H1 (cell line): ENCODE measurements around the gene BRD4. TPM values are rescaled to one million over a fixed set of nuclear protein-coding genes. Genes with fewer than 3 reads are reported as not detected.

Experiments used
- CTCF ChIA-PET: fragments of 300-600 bp; sonication (Branson Sonifier 250); formaldehyde crosslinking; loops from one replicate; lab custom pipeline; 2021; ENCODE audit not compliant: partially characterized antibody; lab: Charles Lee
- POLR2A ChIA-PET: fragments of 300-600 bp; sonication (Branson Sonifier 250); formaldehyde crosslinking; loops from one replicate; lab custom pipeline; 2021; ENCODE audit warnings: inconsistent platforms; ENCODE audit not compliant: partially characterized antibody; lab: Charles Lee
- DNase-seq, 2 experiments: peaks; one replicate each; pipeline versions ENCODE4 v3.0.0 to v3.0.0-alpha.2; 2010 to 2022; ENCODE audit warnings: low spot score in 2 of 2, low read depth in 1 of 2, mixed read lengths in 1 of 2
- FAIRE-seq: peaks from 2 replicates; lab custom pipeline; 2011; peaks lifted over from hg19 to GRCh38; lab: Jason Lieb, UNC
- H2AFZ ChIP-seq: 2 replicates; pipeline ENCODE4 v1.8.1; 2012; ENCODE audit warnings: low read length, inconsistent platforms
- H2AK5ac ChIP-seq: 2 replicates; pipeline ENCODE4 v1.6.1; 2013; ENCODE audit warnings: low read depth, low read length
- H2BK120ac ChIP-seq: replicated peaks from 2 replicates; pipeline ENCODE3; 2013; ENCODE audit warnings: low read depth, low read length, inconsistent platforms
- H2BK12ac ChIP-seq: 2 replicates; pipeline ENCODE4 v1.6.1; 2013; ENCODE audit warnings: low read depth, low read length
- H2BK15ac ChIP-seq: 2 replicates; pipeline ENCODE4 v1.6.1; 2013; ENCODE audit warnings: low read length
- H2BK20ac ChIP-seq: 2 replicates; pipeline ENCODE4 v1.6.1; 2013; ENCODE audit warnings: low read length
- H2BK5ac ChIP-seq: 2 replicates; pipeline ENCODE4 v1.6.1; 2013; ENCODE audit warnings: low read depth, low read length
- H3K14ac ChIP-seq: 2 replicates; pipeline ENCODE4 v1.6.1; 2013; ENCODE audit warnings: inconsistent platforms; ENCODE audit not compliant: insufficient read length
- H3K18ac ChIP-seq: 2 replicates; pipeline ENCODE4 v1.6.1; 2013; ENCODE audit warnings: low read length; ENCODE audit errors: extremely low read depth
- H3K23ac ChIP-seq: 2 replicates; pipeline ENCODE4 v1.6.1; 2013; ENCODE audit warnings: inconsistent platforms; ENCODE audit not compliant: insufficient read length
- H3K23me2 ChIP-seq: 2 replicates; pipeline ENCODE4 v1.6.1; 2013; ENCODE audit warnings: low read depth, low read length
- H3K27ac ChIP-seq: 2 replicates; pipeline ENCODE4 v1.6.1; 2011; ENCODE audit warnings: low read depth, low read length, inconsistent platforms
- H3K27me3 ChIP-seq, 4 experiments: replicated peaks in 1 of 4; 1 replicate in 1 of 4; 2 replicates in 3 of 4; pipeline versions ENCODE4 v1.6.1 to v1.8.1; 2011 to 2013; ENCODE audit warnings: low read length in 3 of 4, mild to moderate bottlenecking in 3 of 4, inconsistent platforms in 2 of 4, mixed read lengths in 2 of 4, moderate library complexity in 1 of 4; ENCODE audit not compliant: control insufficient read depth in 3 of 4, insufficient read depth in 3 of 4; ENCODE audit errors: extremely low read depth in 1 of 4
- H3K36me3 ChIP-seq, 4 experiments: 2 replicates each; pipeline versions ENCODE4 v1.6.1 to v1.8.1; 2011 to 2013; ENCODE audit warnings: mild to moderate bottlenecking in 4 of 4, low read length in 3 of 4, moderate library complexity in 2 of 4, control low read depth in 1 of 4, inconsistent platforms in 1 of 4; ENCODE audit not compliant: insufficient read depth in 4 of 4, control insufficient read depth in 2 of 4
- H3K4ac ChIP-seq: replicated peaks from 2 replicates; pipeline ENCODE3; 2013; ENCODE audit warnings: low read length, low read depth, mixed read lengths, inconsistent platforms; ENCODE audit not compliant: insufficient read length
- H3K4me1 ChIP-seq, 4 experiments: replicated peaks in 1 of 4; 1 replicate in 1 of 4; 2 replicates in 3 of 4; pipeline versions ENCODE4 v1.6.1 to v1.8.1; 2011 to 2013; ENCODE audit warnings: low read length in 3 of 4, inconsistent platforms in 2 of 4, mixed read lengths in 1 of 4; ENCODE audit not compliant: insufficient read depth in 4 of 4, control insufficient read depth in 3 of 4
- H3K4me2 ChIP-seq, 2 experiments: 2 replicates each; pipeline versions ENCODE4 v1.6.1 to v1.8.1; 2011 to 2013; ENCODE audit warnings: low read depth in 2 of 2, low read length in 2 of 2, control low read depth in 1 of 2, inconsistent platforms in 1 of 2, mild to moderate bottlenecking in 1 of 2; ENCODE audit not compliant: insufficient read depth in 1 of 2
- H3K4me3 ChIP-seq, 4 experiments: fragments of 200-600, 300-600 bp in 1 of 4; sonication (generic), shearing (Covaris generic), sonication (Bioruptor Twin) in 1 of 4; 2 replicates each; pipeline versions ENCODE4 v1.5.1 to v1.8.1; 2011 to 2016; ENCODE audit warnings: low read length in 4 of 4, low read depth in 3 of 4, control low read depth in 2 of 4, inconsistent platforms in 2 of 4, mild to moderate bottlenecking in 2 of 4, mixed read lengths in 1 of 4, moderate library complexity in 1 of 4; ENCODE audit not compliant: insufficient read depth in 2 of 4; ENCODE audit errors: extremely low read depth in 1 of 4
- H3K56ac ChIP-seq: replicated peaks from 2 replicates; pipeline ENCODE3; 2013; ENCODE audit warnings: low read depth, mild to moderate bottlenecking, mixed read lengths, low read length, inconsistent platforms; ENCODE audit not compliant: insufficient read length
- H3K79me1 ChIP-seq: 2 replicates; pipeline ENCODE4 v1.6.1; 2013; ENCODE audit warnings: low read depth, low read length, control low read depth
- H3K79me2 ChIP-seq, 2 experiments: 2 replicates each; pipeline versions ENCODE4 v1.6.1 to v1.8.1; 2012 to 2013; ENCODE audit warnings: low read length in 2 of 2, mild to moderate bottlenecking in 2 of 2, inconsistent platforms in 1 of 2; ENCODE audit not compliant: insufficient read depth in 2 of 2, control insufficient read depth in 1 of 2
- H3K9ac ChIP-seq, 4 experiments: replicated peaks in 1 of 4; 1 replicate in 1 of 4; 2 replicates in 3 of 4; pipeline versions ENCODE4 v1.6.1 to v1.8.1; 2011 to 2013; ENCODE audit warnings: low read depth in 3 of 4, low read length in 3 of 4, control low read depth in 2 of 4, mild to moderate bottlenecking in 2 of 4, moderate library complexity in 2 of 4, inconsistent platforms in 1 of 4; ENCODE audit errors: extremely low read depth in 1 of 4
- H3K9me3 ChIP-seq, 2 experiments: 2 replicates each; pipeline versions ENCODE4 v1.6.1 to v1.8.1; 2012 to 2013; ENCODE audit warnings: mild to moderate bottlenecking in 2 of 2, moderate library complexity in 2 of 2, control low read depth in 1 of 2, inconsistent platforms in 1 of 2, low read depth in 1 of 2, low read length in 1 of 2, mixed read lengths in 1 of 2; ENCODE audit not compliant: insufficient read depth in 2 of 2
- H4K20me1 ChIP-seq, 2 experiments: replicated peaks in 1 of 2; 2 replicates each; pipeline versions ENCODE3 to v1.8.1; 2011 to 2013; ENCODE audit warnings: inconsistent platforms in 2 of 2, low read length in 2 of 2, mild to moderate bottlenecking in 1 of 2; ENCODE audit not compliant: insufficient read depth in 2 of 2, control insufficient read depth in 1 of 2
- H4K5ac ChIP-seq: 2 replicates; pipeline ENCODE4 v1.6.1; 2013; ENCODE audit warnings: low read length, low read depth, mixed read lengths, inconsistent platforms; ENCODE audit not compliant: insufficient read length
- H4K8ac ChIP-seq: 2 replicates; pipeline ENCODE4 v1.8.0; 2013; ENCODE audit warnings: mild to moderate bottlenecking, moderate library complexity, low read length, inconsistent platforms; ENCODE audit not compliant: insufficient read depth; ENCODE audit errors: extremely low read depth
- H4K91ac ChIP-seq: replicated peaks from 2 replicates; pipeline ENCODE3; 2013; ENCODE audit warnings: low read length, mixed read lengths, inconsistent platforms; ENCODE audit not compliant: insufficient read length
- ATF3 ChIP-seq: IDR thresholded peaks from 2 replicates; pipeline ENCODE4 v1.6.1; 2011; ENCODE audit warnings: low read depth, mild to moderate bottlenecking, low read length; ENCODE audit not compliant: insufficient read depth
- CTCF ChIP-seq, 3 experiments: IDR thresholded peaks; 1 replicate in 2 of 3; 2 replicates in 1 of 3; pipeline versions ENCODE4 v1.5.1 to v1.6.1; 2011; ENCODE audit warnings: low read length in 3 of 3, mild to moderate bottlenecking in 3 of 3, inconsistent platforms in 2 of 3, low read depth in 1 of 3, moderate library complexity in 1 of 3; ENCODE audit not compliant: insufficient read depth in 1 of 3; ENCODE audit errors: control extremely low read depth in 1 of 3
- E2F6 ChIP-seq: IDR thresholded peaks from 2 replicates; pipeline ENCODE4 v1.6.1; 2012; ENCODE audit warnings: inconsistent platforms
- EGR1 ChIP-seq: IDR thresholded peaks from 2 replicates; pipeline ENCODE4 v1.6.1; 2011; ENCODE audit warnings: low read depth, low read length, borderline replicate concordance
- RAD21 ChIP-seq, 2 experiments: IDR thresholded peaks in 1 of 2; conservative IDR thresholded peaks in 1 of 2; 2 replicates each; pipeline ENCODE4 v1.6.1; 2011; ENCODE audit warnings: low read depth in 2 of 2, low read length in 2 of 2, improper control_type of control experiment in 1 of 2, inconsistent platforms in 1 of 2, mild to moderate bottlenecking in 1 of 2, moderate library complexity in 1 of 2
- RBBP5 ChIP-seq: IDR thresholded peaks from 2 replicates; pipeline ENCODE4 v1.7.1; 2012; ENCODE audit warnings: low read depth, mild to moderate bottlenecking, inconsistent platforms, low read length, moderate library complexity, borderline replicate concordance
- SP1 ChIP-seq: IDR thresholded peaks from 2 replicates; pipeline ENCODE4 v1.6.1; 2011; ENCODE audit warnings: low read depth, low read length
- WGBS, 2 experiments: shearing (Covaris generic) in 1 of 2; methylation state at CpG; one replicate each; pipeline versions ENCODE4 v1.1.6 to v1.1.7; 2013 to 2015; ENCODE audit warnings: low lambda C conversion rate in 2 of 2, mixed read lengths in 2 of 2, inconsistent platforms in 1 of 2, low coverage in 1 of 2, missing lambda C conversion rate in 1 of 2; ENCODE audit not compliant: insufficient replicate concordance in 2 of 2, insufficient coverage in 1 of 2, insufficient read length in 1 of 2; ENCODE audit errors: extremely low coverage in 1 of 2, missing lambda C conversion rate in 1 of 2; 5-methylcytosine and 5-hydroxymethylcytosine counted together
- polyA plus RNA-seq, 7 experiments: library from polyadenylated mRNA; depleted of rRNA in 3 of 7; stranded (reverse) in 5 of 7; unstranded in 2 of 7; fragments of >200 nt in 5 of 7; fragments of 200-250 nt in 2 of 7; gene quantifications; 1 replicate in 5 of 7; 2 replicates in 1 of 7; 4 replicates in 1 of 7; pipeline versions ENCODE4 v1.2.1 to v1.2.3, GENCODE V29; 2011 to 2013; ENCODE audit warnings: missing spikeins in 2 of 7, mixed read lengths in 2 of 7
- total RNA-seq: library from RNA; stranded (reverse); fragmentation: NEBNext Ultra II Directional; extraction: Animal tissue kit (Norgen Biotek cat#: 25700); gene quantifications from 2 replicates; pipeline ENCODE4 v1.2.1, GENCODE V29; 2021

Gene BRD4
- total and polyA plus RNA-seq, 2 of the 8 experiments (the other 6 are each of a cell fraction or from before 2014, with no cell fraction given) = 14.1 to 146 TPM

GRCh38 chr19:15251749-15252397 is 80.5 kb downstream of the BRD4 start:
- H3K4ac ChIP-seq = no peak overlapping the region
- no peaks in the 10 kb centered on the region for H3K23me2 ChIP-seq
- no peak overlapping the region for H2BK20ac ChIP-seq
- peak overlapping the region in 1 of 2 experiments; percentile 42; a peak in 2 of 4 replicates for H3K4me2 ChIP-seq
- POLR2A ChIA-PET = interaction anchor here (0.9 to 5.0 kb wide), 10 partner anchors 13 to 167 kb away, joined by 3 to 21 read pairs (median 3); partner anchors contain the start of genes AKAP8 and AKAP8L
- H2AFZ ChIP-seq = no peak overlapping the region
- peaks cover 0 to 15% (median 4%) of the 10 kb centered on the region in 4 experiments; a peak in 5 of 7 replicates for H3K4me1 ChIP-seq
- CTCF ChIA-PET = interaction anchor here (0.7 to 6.5 kb wide), 45 partner anchors 8 to 304 kb away, joined by 3 to 81 read pairs (median 4); partner anchors contain the start of genes BRD4, EPHX3 and SYDE1
- H3K27me3 ChIP-seq = no peaks in the 10 kb centered on the region
- H3K18ac ChIP-seq = peak overlapping the region; percentile 48; the same call in 1 of the 2 replicates
- DNase-seq (peak; percentile 46 to 84), FAIRE-seq (no peak)
- H3K14ac ChIP-seq = no peak overlapping the region
- H3K4me3 ChIP-seq = no peak overlapping the region; a peak in 2 of 8 replicates
- H2BK12ac ChIP-seq = 0 out of 2 replicates have a peak overlapping the region, but pooled peaks have one; percentile 39
- H3K36me3 ChIP-seq = peaks cover 28 to 66% (median 47%) of the 10 kb centered on the region in 4 experiments
- no peak overlapping the region for H4K8ac ChIP-seq
- no peak overlapping the region for H3K23ac ChIP-seq
- peak overlapping the region; percentile 75; the same call in 1 of the 2 replicates for H2BK5ac ChIP-seq
- H3K56ac ChIP-seq = no peak overlapping the region
- no peak overlapping the region for H2BK15ac ChIP-seq
- H2BK120ac ChIP-seq = no peak overlapping the region
- no peak overlapping the region for H2AK5ac ChIP-seq
- H4K20me1 ChIP-seq = peaks cover 38 to 44% of the 10 kb centered on the region in 2 experiments
- H3K79me2 ChIP-seq = peaks cover 0 to 11% of the 10 kb centered on the region in 2 experiments; a peak in 2 of 4 replicates
- H3K9ac ChIP-seq = no peak overlapping the region
- no peak overlapping the region for H3K27ac ChIP-seq
- H3K9me3 ChIP-seq = no peaks in the 10 kb centered on the region
- no peak overlapping the region for H4K91ac ChIP-seq
- WGBS, 2 experiments = 70% methylated on average over 14 of the region's 14 CpGs; no CpG with 5 or more reads in 1 of the 2 experiments
- H4K5ac ChIP-seq = no peak overlapping the region
- peaks cover 10% of the 10 kb centered on the region for H3K79me1 ChIP-seq
- TF ChIP-seq SP1 (no peak), RAD21 (IDR thresholded peaks at IDR 0.05 in 1 of 2, conservative IDR thresholded peaks at IDR 0.05 in 1 of 2; ENCODE audit: low read depth in 2 of 2, low read length in 2 of 2) (peak; percentile 38 to 52), RBBP5 (no peak), E2F6 (no peak), ATF3 (no peak), EGR1 (no peak), CTCF (IDR thresholded peaks at IDR 0.05; ENCODE audit: control extremely low read depth in 1 of 3, insufficient read depth in 1 of 3, low read depth in 1 of 3, low read length in 3 of 3) (peak; percentile 67 to 71 (median 71))
